Measurements from ENCODE around the gene FSIP2. TPM values are rescaled to one million over a fixed set of nuclear protein-coding genes. Genes with fewer than 3 reads are reported as not detected.

Gene FSIP2
- total and polyA plus RNA-seq, 2 of the 13 experiments (the other 11 are each of a cell fraction or from before 2014, with no cell fraction given) = 0.01 to 0.07 TPM

GRCh38 chr2:185821467-185821866 is 82.9 kb downstream of the FSIP2 start:
- 5% methylated on average over 3 of the region's 3 CpGs for WGBS (ENCODE audit: low lambda C conversion rate)
- TF ChIP-seq GZF1 (CRISPR knock-in tag; IDR thresholded peaks at IDR 0.05) (no peak), ZNF563 (CRISPR knock-in tag; IDR thresholded peaks at IDR 0.05) (no peak), RBAK (CRISPR knock-in tag; IDR thresholded peaks at IDR 0.05) (no peak), KMT2A (CRISPR knock-in tag; IDR thresholded peaks at IDR 0.05) (no peak), ZNF10 (CRISPR knock-in tag; IDR thresholded peaks at IDR 0.05; ENCODE audit: borderline replicate concordance, low read depth) (no peak), ZNF781 (CRISPR knock-in tag; IDR thresholded peaks at IDR 0.05; ENCODE audit: borderline replicate concordance, not compliant biosample characterization) (no peak), SMAD9 (CRISPR knock-in tag; IDR thresholded peaks at IDR 0.05) (no peak), KAT2B (IDR thresholded peaks at IDR 0.05; ENCODE audit: borderline replicate concordance, low read depth, low read length) (0 out of 2 replicates have a peak, but pooled peaks have one; percentile 13), ZNF180 (CRISPR knock-in tag; IDR thresholded peaks at IDR 0.05; ENCODE audit: borderline replicate concordance, low read depth) (no peak), ZNF891 (CRISPR knock-in tag; IDR thresholded peaks at IDR 0.05) (no peak), JUNB (CRISPR knock-in tag; IDR thresholded peaks at IDR 0.05; ENCODE audit: borderline replicate concordance) (peak; percentile 17; the same call in 1 of the 2 replicates), ZSCAN22 (CRISPR knock-in tag; IDR thresholded peaks at IDR 0.05) (no peak), TCF12 (IDR thresholded peaks at IDR 0.05) (no peak), TCF12 (CRISPR knock-in tag; IDR thresholded peaks at IDR 0.05) (no peak), ZNF337 (CRISPR knock-in tag; IDR thresholded peaks at IDR 0.05; ENCODE audit: borderline replicate concordance, low read depth) (no peak), HOXA5 (CRISPR knock-in tag; IDR thresholded peaks at IDR 0.05) (no peak), GATAD2A (CRISPR knock-in tag; IDR thresholded peaks at IDR 0.05) (0 out of 2 replicates have a peak, but pooled peaks have one; percentile 37), SATB2 (CRISPR knock-in tag; IDR thresholded peaks at IDR 0.05) (no peak), TOPORS (CRISPR knock-in tag; IDR thresholded peaks at IDR 0.05) (no peak), ZNF34 (CRISPR knock-in tag; IDR thresholded peaks at IDR 0.05; ENCODE audit: borderline replicate concordance) (no peak), ZNF414 (CRISPR knock-in tag; IDR thresholded peaks at IDR 0.05) (no peak)

More at GRCh38 chr2:185821467-185821866, 82.9 kb downstream of the FSIP2 start:
- no peaks in the 10 kb centered on the region for H3K36me3 ChIP-seq (replicated peaks in 1 of 2; ENCODE audit: control insufficient read depth in 1 of 2, insufficient read depth in 2 of 2, low read length in 2 of 2)
- no peak overlapping the region for H3K9ac ChIP-seq (ENCODE audit: insufficient read depth, low read depth, low read length)
- DNase-seq (ENCODE audit: low spot score) (no peak), ATAC-seq (peak; percentile 75), FAIRE-seq (no peak)
- intact Hi-C loops (cut with micrococcal nuclease; ENCODE audit: unreplicated experiment) = no loop called here
- H3K4me3 ChIP-seq (replicated peaks in 1 of 3; ENCODE audit: insufficient read depth in 1 of 3, low read depth in 2 of 3, low read length in 3 of 3) = no peak overlapping the region
- H3K4me1 ChIP-seq (ENCODE audit: insufficient read depth, low read length) = no peaks in the 10 kb centered on the region
- in situ Hi-C loops (cut with HindIII; ENCODE audit: extremely low pct_ligation_motif_present, low pct_unique_long_range_greater_than_20kb) = no loop called here
- peaks cover 7% of the 10 kb centered on the region; the same call in 1 of the 2 replicates for H3K9me3 ChIP-seq (ENCODE audit: low read length)
- no peak overlapping the region for H2AFZ ChIP-seq (ENCODE audit: low read length)
- POLR2A ChIA-PET = no interaction called here
- CTCF ChIA-PET (ENCODE audit: low intra/inter-chr PET ratio, low total read pairs) = no interaction called here
- no peaks in the 10 kb centered on the region for H4K20me1 ChIP-seq (ENCODE audit: insufficient read depth, low read length)
- no peak overlapping the region for H3K4me2 ChIP-seq (ENCODE audit: low read depth, low read length)
- H3K27ac ChIP-seq (ENCODE audit: extremely low read length, insufficient read depth, low read length) = no peak overlapping the region
- H3K27me3 ChIP-seq (ENCODE audit: control insufficient read depth in 1 of 2, insufficient read depth in 2 of 2, low read length in 2 of 2) = no peaks in the 10 kb centered on the region
- BruUV-seq (replicated peaks) = no TSS peak
- no peaks in the 10 kb centered on the region for H3K79me2 ChIP-seq (ENCODE audit: insufficient read depth, low read length)
